OCI-LY7 (cell line): ENCODE data around the gene EYS. TPM values are rescaled to one million over a fixed set of nuclear protein-coding genes. Genes with fewer than 3 reads are reported as not detected.

ENCODE experiments used
- BruUV-seq: library from RNA; stranded (reverse); fragments of 400-500 nt; replicated peaks from 2 replicates; lab custom pipeline; 2021; lab: Mats Ljungman, UMichigan
- CTCF ChIA-PET: fragments of 300-600 bp; sonication (Branson Sonifier 250); formaldehyde crosslinking; loops from one replicate; lab custom pipeline; 2022; ENCODE audit warnings: antibody characterized with exemption; ENCODE audit not compliant: unreplicated experiment; lab: Charles Lee
- POLR2A ChIA-PET: fragments of 300-600 bp; sonication (Branson Sonifier 250); formaldehyde crosslinking; loops from one replicate; lab custom pipeline; 2022; ENCODE audit warnings: antibody characterized with exemption; lab: Charles Lee
- DNase-seq: peaks from one replicate; pipeline ENCODE4 v3.0.0-alpha.2; 2015; ENCODE audit warnings: low spot score
- H2AFZ ChIP-seq: fragments of 200-600 bp; sonication (generic), shearing (Covaris generic); 2 replicates; pipeline ENCODE4 v1.6.1; 2014; ENCODE audit warnings: mild to moderate bottlenecking, antibody characterized with exemption, low read length, moderate library complexity
- H3K27ac ChIP-seq: fragments of 200-600 bp; sonication (generic); 2 replicates; pipeline ENCODE4 v1.5.1; 2014; ENCODE audit warnings: mixed run types, low read depth, mild to moderate bottlenecking, moderate library complexity, low read length, inconsistent platforms; ENCODE audit not compliant: poor library complexity, severe bottlenecking
- H3K36me3 ChIP-seq: fragments of 200-600 bp; sonication (generic); 2 replicates; pipeline ENCODE4 v1.6.1; 2014; ENCODE audit warnings: mild to moderate bottlenecking, antibody characterized with exemption, low read length, moderate library complexity, mixed read lengths; ENCODE audit not compliant: insufficient read depth
- H3K4me1 ChIP-seq: fragments of 200-600 bp; sonication (generic); 2 replicates; pipeline ENCODE4 v1.5.1; 2014; ENCODE audit warnings: mild to moderate bottlenecking, low read length; ENCODE audit not compliant: insufficient read depth, poor library complexity, severe bottlenecking
- H3K4me2 ChIP-seq: fragments of 200-600 bp; sonication (generic); 2 replicates; pipeline ENCODE4 v1.6.1; 2014; ENCODE audit warnings: mild to moderate bottlenecking, low read length
- H3K4me3 ChIP-seq: fragments of 200-600 bp; sonication (generic); 2 replicates; pipeline ENCODE4 v1.5.1; 2014; ENCODE audit warnings: mild to moderate bottlenecking, low read depth, low read length; ENCODE audit not compliant: poor library complexity, severe bottlenecking
- H3K79me2 ChIP-seq: fragments of 200-600 bp; sonication (generic); 2 replicates; pipeline ENCODE4 v1.6.1; 2016; ENCODE audit warnings: low read depth, mild to moderate bottlenecking, low read length, moderate library complexity, mixed read lengths; ENCODE audit not compliant: insufficient read depth
- H3K9me2 ChIP-seq: fragments of 200-600 bp; sonication (generic); 2 replicates; pipeline ENCODE4 v1.6.1; 2016; ENCODE audit warnings: mild to moderate bottlenecking, low read length, mixed read lengths; ENCODE audit not compliant: insufficient read depth
- H3K9me3 ChIP-seq: fragments of 200-600 bp; sonication (generic); 2 replicates; pipeline ENCODE4 v1.6.1; 2014; ENCODE audit warnings: mild to moderate bottlenecking, mixed run types, low read length, mixed read lengths
- H4K20me1 ChIP-seq: fragments of 200-600 bp; sonication (generic); 2 replicates; pipeline ENCODE4 v1.6.1; 2014; ENCODE audit warnings: mild to moderate bottlenecking, antibody characterized with exemption, low read length, moderate library complexity, mixed read lengths; ENCODE audit not compliant: insufficient read depth
- CTCF ChIP-seq: fragments of 200-600 bp; sonication (generic); conservative IDR thresholded peaks from 2 replicates; pipeline ENCODE4 v1.5.1; 2014; ENCODE audit warnings: mild to moderate bottlenecking, antibody characterized with exemption, low read length, moderate library complexity, mixed read lengths
- EZH2phosphoT487 ChIP-seq: fragments of 200-600 bp; sonication (generic); IDR thresholded peaks from 2 replicates; pipeline ENCODE4 v1.6.1; 2018; ENCODE audit warnings: low read depth, borderline replicate concordance, mild to moderate bottlenecking, mixed run types, antibody characterized with exemption, low read length, moderate library complexity, mixed read lengths
- intact Hi-C: fragments of 100-400 bp; cut with micrococcal nuclease; formaldehyde crosslinking; loops from one replicate; pipeline ENCODE4 v1.10.0; 2022; ENCODE audit not compliant: unreplicated experiment
- total RNA-seq, 2 experiments: library from RNA; depleted of rRNA in 1 of 2; stranded (reverse); fragments of >200 nt in 1 of 2; shearing (Covaris generic) in 1 of 2; gene quantifications; 2 replicates each; pipeline ENCODE4 v1.2.3, GENCODE V29; 2014 to 2022

EYS gene
- total RNA-seq, 2 experiments from 2014 or later, result not detected

- no peaks in the 10 kb centered on the region for H4K20me1 ChIP-seq
- H3K36me3 ChIP-seq, result no peaks in the 10 kb centered on the region
- no peak overlapping the region for H3K4me3 ChIP-seq
- no TSS peak for BruUV-seq
- ChIA-PET POLR2A (no interaction called here), CTCF (no interaction called here)
- intact Hi-C loops, result no loop called here
- no peaks in the 10 kb centered on the region for H3K9me2 ChIP-seq
- no peaks in the 10 kb centered on the region for H3K79me2 ChIP-seq
- no peak overlapping the region for H2AFZ ChIP-seq
- H3K9me3 ChIP-seq, result no peaks in the 10 kb centered on the region
- H3K4me2 ChIP-seq, result no peak overlapping the region
- H3K27ac ChIP-seq, result no peak overlapping the region
- no peaks in the 10 kb centered on the region for H3K4me1 ChIP-seq
- TF ChIP-seq EZH2phosphoT487 (no peak), CTCF (no peak)
- DNase-seq, result no peak
These were observed 1489.1 kb downstream of the EYS start for GRCh38 chr6:64217721-64218620.

DNA sequence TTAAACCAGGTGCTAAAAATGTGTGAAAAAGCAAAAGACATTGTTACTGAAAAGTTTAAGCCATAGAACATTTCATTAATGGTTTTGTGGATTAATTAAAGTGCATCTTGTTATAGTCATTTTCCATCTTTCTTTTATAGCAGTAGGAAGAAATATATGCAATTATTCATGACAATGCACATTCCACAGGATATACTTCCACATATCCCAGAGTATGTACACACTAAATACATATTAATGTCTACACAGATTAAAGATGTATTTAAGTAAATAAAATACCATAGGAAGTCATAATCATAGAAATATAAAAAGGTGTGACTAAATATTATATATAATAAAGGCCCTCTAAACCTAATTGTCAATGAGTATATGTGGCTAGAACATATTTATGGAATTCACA, 1492.7 kb downstream of the EYS start:
- POLR2A ChIA-PET, result no interaction called here
- CTCF ChIA-PET, result no interaction called here
- Histone ChIP-seq H3K9me2 (no peaks in the 10 kb centered on the region), H3K4me2 (no peak overlapping the region), H3K9me3 (no peaks in the 10 kb centered on the region), H3K36me3 (no peaks in the 10 kb centered on the region), H3K4me3 (no peak overlapping the region), H3K27ac (no peak overlapping the region), H3K79me2 (no peaks in the 10 kb centered on the region), H3K4me1 (no peaks in the 10 kb centered on the region), H4K20me1 (no peaks in the 10 kb centered on the region), H2AFZ (no peak overlapping the region)
- BruUV-seq, result no TSS peak
- no peak for TF ChIP-seq EZH2phosphoT487
- no peak for TF ChIP-seq CTCF
- intact Hi-C loops, result no loop called here
- no peak for DNase-seq

DNA sequence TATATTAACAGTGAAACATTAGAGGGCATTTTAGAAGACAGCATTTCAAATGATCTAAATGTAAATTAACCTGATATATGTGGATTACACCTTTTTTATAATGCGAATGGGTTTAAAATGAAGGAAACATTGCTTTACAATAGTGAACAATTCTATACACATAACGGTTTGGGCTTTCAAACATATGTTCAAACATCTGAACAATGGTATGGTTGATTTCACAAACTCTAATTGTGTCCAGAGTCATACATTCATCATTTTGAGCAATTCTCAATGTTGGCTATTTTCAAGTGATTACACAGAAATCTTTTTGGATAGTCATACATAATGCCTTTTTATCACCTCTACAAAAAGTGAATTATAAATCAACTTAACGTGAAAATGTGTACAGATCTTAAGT, 1493.3 kb downstream of the EYS start:
- POLR2A ChIA-PET, result no interaction called here
- BruUV-seq, result no TSS peak

More for the DNA sequence above, 1493.3 kb downstream of the EYS start:
- no peaks in the 10 kb centered on the region for H3K79me2 ChIP-seq
- H3K9me2 ChIP-seq, result no peaks in the 10 kb centered on the region
- CTCF ChIA-PET, result no interaction called here
- no peak overlapping the region for H3K27ac ChIP-seq
- no peaks in the 10 kb centered on the region for H3K4me1 ChIP-seq
- no peaks in the 10 kb centered on the region for H3K9me3 ChIP-seq
- intact Hi-C loops, result no loop called here
- no peak overlapping the region for H2AFZ ChIP-seq
- no peaks in the 10 kb centered on the region for H4K20me1 ChIP-seq
- H3K36me3 ChIP-seq, result no peaks in the 10 kb centered on the region
- no peak for DNase-seq
- TF ChIP-seq EZH2phosphoT487 (no peak), CTCF (no peak)
- no peak overlapping the region for H3K4me3 ChIP-seq
- no peak overlapping the region for H3K4me2 ChIP-seq
